IMR-90 (cell line): ENCODE measurements around the gene KDM8. TPM values are rescaled to one million over a fixed set of nuclear protein-coding genes. Genes with fewer than 3 reads are reported as not detected.

ENCODE experiments used
- ATAC-seq: fragments of 200-7000 bp; cut with Tn5 transposase; 2 replicates; pipeline ENCODE4 v1.9.1; 2020; ENCODE audit warnings: low read depth, mild to moderate bottlenecking, moderate library complexity
- BruUV-seq: library from RNA; stranded (reverse); fragments of 400-500 nt; replicated peaks from 2 replicates; lab custom pipeline; 2021; lab: Mats Ljungman, UMichigan
- CTCF ChIA-PET: fragments of 300-600 bp; formaldehyde crosslinking; extraction: SDS; loops from one replicate; lab custom pipeline; 2021; ENCODE audit warnings: antibody characterized with exemption; lab: Yijun Ruan, JAX
- POLR2A ChIA-PET: fragments of 300-600 bp; sonication (Branson Sonifier 250); formaldehyde crosslinking; loops from one replicate; lab custom pipeline; 2022; ENCODE audit warnings: antibody characterized with exemption; ENCODE audit not compliant: unreplicated experiment; lab: Charles Lee
- DNase-seq: peaks from one replicate; pipeline ENCODE4 v3.0.0; 2013
- H2AFZ ChIP-seq: replicated peaks from 2 replicates; pipeline ENCODE3; 2013; ENCODE audit warnings: low read length, mild to moderate bottlenecking; ENCODE audit not compliant: poor library complexity
- H2AK5ac ChIP-seq: 2 replicates; pipeline ENCODE4 v1.6.1; 2013; ENCODE audit warnings: low read depth, low read length, inconsistent platforms
- H2AK9ac ChIP-seq: replicated peaks from 2 replicates; pipeline ENCODE3; 2013; ENCODE audit warnings: mild to moderate bottlenecking, low read depth, low read length, moderate library complexity; ENCODE audit not compliant: poor library complexity
- H2BK120ac ChIP-seq: 2 replicates; pipeline ENCODE4 v1.6.1; 2013; ENCODE audit warnings: low read depth, low read length, inconsistent platforms
- H2BK15ac ChIP-seq: 3 replicates; pipeline ENCODE4 v1.6.1; 2013; ENCODE audit warnings: low read depth, low read length, inconsistent platforms
- H2BK20ac ChIP-seq: 2 replicates; pipeline ENCODE4 v1.6.1; 2013; ENCODE audit warnings: low read depth, mild to moderate bottlenecking, inconsistent platforms, low read length, moderate library complexity
- H2BK5ac ChIP-seq: 2 replicates; pipeline ENCODE4 v1.6.1; 2013; ENCODE audit warnings: mild to moderate bottlenecking, low read depth, low read length, inconsistent platforms; ENCODE audit not compliant: poor library complexity, severe bottlenecking
- H3K14ac ChIP-seq: replicated peaks from 2 replicates; pipeline ENCODE4 v1.6.1; 2013; ENCODE audit warnings: low read depth, low read length, inconsistent platforms
- H3K18ac ChIP-seq: 2 replicates; pipeline ENCODE4 v1.6.1; 2013; ENCODE audit warnings: low read depth, low read length, control low read depth
- H3K23ac ChIP-seq: 2 replicates; pipeline ENCODE4 v1.6.1; 2013; ENCODE audit warnings: low read depth, low read length, inconsistent platforms
- H3K27ac ChIP-seq: 2 replicates; pipeline ENCODE4 v1.5.1; 2013; ENCODE audit warnings: mild to moderate bottlenecking, control low read depth, low read length; ENCODE audit not compliant: insufficient read depth
- H3K27me3 ChIP-seq: 2 replicates; pipeline ENCODE4 v1.6.1; 2013; ENCODE audit warnings: low read length; ENCODE audit not compliant: control insufficient read depth, insufficient read depth
- H3K36me3 ChIP-seq: 2 replicates; pipeline ENCODE4 v1.6.1; 2013; ENCODE audit warnings: low read length, mixed read lengths; ENCODE audit not compliant: control insufficient read depth, insufficient read depth
- H3K4ac ChIP-seq: 2 replicates; pipeline ENCODE4 v1.6.1; 2013; ENCODE audit warnings: low read depth, low read length, inconsistent platforms
- H3K4me1 ChIP-seq: 2 replicates; pipeline ENCODE4 v1.6.1; 2013; ENCODE audit warnings: low read length, mixed read lengths; ENCODE audit not compliant: control insufficient read depth, insufficient read depth
- H3K4me2 ChIP-seq: 2 replicates; pipeline ENCODE4 v1.6.1; 2013; ENCODE audit warnings: low read depth, mild to moderate bottlenecking, control low read depth, low read length, moderate library complexity
- H3K4me3 ChIP-seq: 2 replicates; pipeline ENCODE4 v1.5.1; 2013; ENCODE audit warnings: low read depth, mild to moderate bottlenecking, control low read depth, low read length, moderate library complexity; ENCODE audit not compliant: insufficient read depth
- H3K56ac ChIP-seq: 2 replicates; pipeline ENCODE4 v1.6.1; 2013; ENCODE audit warnings: low read length, inconsistent platforms; ENCODE audit not compliant: insufficient read depth; ENCODE audit errors: extremely low read depth
- H3K79me1 ChIP-seq, 2 experiments: 2 replicates each; pipeline ENCODE4 v1.6.1; 2013; ENCODE audit warnings: low read length in 2 of 2, inconsistent platforms in 1 of 2, low read depth in 1 of 2
- H3K9ac ChIP-seq: 2 replicates; pipeline ENCODE4 v1.6.1; 2013; ENCODE audit warnings: low read depth, low read length, control low read depth
- H3K9me1 ChIP-seq: 2 replicates; pipeline ENCODE4 v1.6.1; 2013; ENCODE audit warnings: low read length, inconsistent platforms; ENCODE audit not compliant: insufficient read depth
- H3K9me3 ChIP-seq: 2 replicates; pipeline ENCODE4 v1.6.1; 2013; ENCODE audit warnings: low read length; ENCODE audit not compliant: control insufficient read depth, insufficient read depth
- H4K20me1 ChIP-seq: 2 replicates; pipeline ENCODE4 v1.6.1; 2013; ENCODE audit warnings: low read length, inconsistent platforms; ENCODE audit not compliant: insufficient read depth
- H4K5ac ChIP-seq: 2 replicates; pipeline ENCODE4 v1.6.1; 2013; ENCODE audit warnings: mild to moderate bottlenecking, low read depth, low read length, control low read depth
- H4K8ac ChIP-seq, 2 experiments: 2 replicates each; pipeline ENCODE4 v1.6.1; 2013; ENCODE audit warnings: low read depth in 2 of 2, low read length in 2 of 2, control low read depth in 1 of 2, inconsistent platforms in 1 of 2
- H4K91ac ChIP-seq: 2 replicates; pipeline ENCODE4 v1.6.1; 2013; ENCODE audit warnings: low read depth, low read length, inconsistent platforms; ENCODE audit not compliant: insufficient read depth
- BHLHE40 ChIP-seq: fragments of 150-350 bp; IDR thresholded peaks from 2 replicates; pipeline ENCODE4 v1.6.1; 2016; ENCODE audit warnings: mild to moderate bottlenecking, low read depth, low read length
- MAFK ChIP-seq: IDR thresholded peaks from 2 replicates; pipeline ENCODE4 v1.6.1; 2012; ENCODE audit warnings: low read depth, low read length, improper control_type of control experiment
- MXI1 ChIP-seq: IDR thresholded peaks from 2 replicates; pipeline ENCODE4 v1.6.1; 2012; ENCODE audit warnings: low read depth, mild to moderate bottlenecking, low read length, moderate library complexity, borderline replicate concordance
- POLR2A ChIP-seq: IDR thresholded peaks from 2 replicates; pipeline ENCODE4 v1.6.1; 2012; ENCODE audit warnings: mild to moderate bottlenecking, low read depth, low read length
- RCOR1 ChIP-seq: IDR thresholded peaks from 2 replicates; pipeline ENCODE4 v1.6.1; 2012; ENCODE audit warnings: mild to moderate bottlenecking, low read length, improper control_type of control experiment; ENCODE audit not compliant: insufficient replicate concordance
- WGBS, 2 experiments: methylation state at CpG; one replicate each; pipeline versions ENCODE4 v1.1.5 to v1.1.7; 2013; ENCODE audit warnings: missing lambda C conversion rate in 2 of 2; ENCODE audit not compliant: insufficient read length in 1 of 2; ENCODE audit errors: extremely low coverage in 2 of 2; 5-methylcytosine and 5-hydroxymethylcytosine counted together
- dilution Hi-C: fragments of 300-500 bp; cut with HindIII; formaldehyde crosslinking; loops from one replicate; pipeline ENCODE4 v1.14.3; 2018; ENCODE audit warnings: low sequenced_read_pairs; ENCODE audit not compliant: unreplicated experiment
- in situ Hi-C: fragments of 300-500 bp; cut with MboI; formaldehyde crosslinking; loops from 3 replicates; pipeline ENCODE4 v1.14.3; 2019; ENCODE audit warnings: low sequenced_read_pairs, inconsistent platforms, mixed read lengths
- intact Hi-C: fragments of 100-400 bp; cut with micrococcal nuclease; formaldehyde crosslinking; loops from 2 replicates; pipeline ENCODE4 v1.10.0; 2022
- polyA plus RNA-seq, 3 experiments: library from polyadenylated mRNA; depleted of rRNA; stranded (reverse); fragments of >200 nt; gene quantifications; 2 replicates each; pipeline ENCODE4 v1.2.3, GENCODE V29; 2012; ENCODE audit warnings: low replicate concordance in 1 of 3
- total RNA-seq: library from RNA; depleted of rRNA; stranded (reverse); fragments of >200 nt; gene quantifications from 2 replicates; pipeline ENCODE4 v1.2.3, GENCODE V29; 2012

Gene KDM8
- total and polyA plus RNA-seq, 2 of the 4 experiments (the other 2 are of a cell fraction), result 3.2 to 3.8 TPM

- in situ Hi-C loops, result no loop called here
- Histone ChIP-seq H3K9ac (no peak overlapping the region), H3K4me3 (no peak overlapping the region), H4K5ac (no peak overlapping the region), H3K9me1 (peaks cover 6% of the 10 kb centered on the region), H2AFZ (peak overlapping the region; percentile 81), H4K20me1 (no peaks in the 10 kb centered on the region), H2BK5ac (no peak overlapping the region), H3K23ac (no peak overlapping the region), H3K56ac (no peak overlapping the region), H4K8ac (peak overlapping the region in 1 of 2 experiments; percentile 69; a peak in 2 of 4 replicates), H3K9me3 (no peaks in the 10 kb centered on the region), H3K27ac (no peak overlapping the region), H4K91ac (peak overlapping the region; percentile 31; the same call in 1 of the 2 replicates), H2AK5ac (peak overlapping the region; percentile 70), H3K79me1 (no peaks in the 10 kb centered on the region), H2BK20ac (no peak overlapping the region), H3K4me2 (no peak overlapping the region), H3K27me3 (no peaks in the 10 kb centered on the region), H3K18ac (no peak overlapping the region), H3K4ac (no peak overlapping the region), H3K4me1 (peaks cover 9% of the 10 kb centered on the region), H2BK15ac (0 out of 3 replicates have a peak overlapping the region, but pooled peaks have one; percentile 26), H2BK120ac (no peak overlapping the region), H2AK9ac (peak overlapping the region; percentile 68), H3K36me3 (peaks cover 8% of the 10 kb centered on the region; the same call in 1 of the 2 replicates), H3K14ac (no peak overlapping the region)
- ChIA-PET POLR2A (interaction anchor here (0.7 kb wide), 1 partner anchor 28 kb away, joined by 3 read pairs; no protein-coding TSS in a partner anchor), CTCF (interaction anchor here (0.7 kb wide), 1 partner anchor 12 kb away, joined by 3 read pairs; no protein-coding TSS in a partner anchor)
- ATAC-seq, result peak; percentile 69
- DNase-seq, result peak; percentile 77
- 59% methylated on average over 9 of the region's 10 CpGs; no CpG with 5 or more reads in 1 of the 2 experiments for WGBS, 2 experiments
- TF ChIP-seq MAFK (no peak), RCOR1 (no peak), POLR2A (no peak), MXI1 (no peak), BHLHE40 (no peak)
- dilution Hi-C loops, result no loop called here
- intact Hi-C loops, result no loop called here
- BruUV-seq, result no TSS peak
These were observed 13.9 kb downstream of the KDM8 start for GRCh38 chr16:27217256-27217655.
